Epithelial cell of proximal tubule (primary cell): ENCODE measurements around the gene TMEM165. TPM values are rescaled to one million over a fixed set of nuclear protein-coding genes. Genes with fewer than 3 reads are reported as not detected.

Source experiments
- DNase-seq: peaks from one replicate; pipeline ENCODE4 v3.0.0-alpha.2; 2011; ENCODE audit warnings: low read depth
- H3K4me3 ChIP-seq: 2 replicates; pipeline ENCODE4 v1.5.1; 2011; ENCODE audit warnings: low read depth, mild to moderate bottlenecking, low read length
- CTCF ChIP-seq: conservative IDR thresholded peaks from 2 replicates; pipeline ENCODE4 v1.5.1; 2012; ENCODE audit warnings: low read depth, mild to moderate bottlenecking, low read length
- total RNA-seq: library from RNA; depleted of rRNA; stranded (reverse); fragments of >200 nt; gene quantifications from 2 replicates; pipeline ENCODE4 v1.2.3, GENCODE V29; 2015

The TMEM165 gene
- total RNA-seq, 1 donor from 2014 or later, result 122 TPM

GRCh38 chr4:55381502-55381901 is 14.3 kb upstream of the TMEM165 start:
- no peak for TF ChIP-seq CTCF
- H3K4me3 ChIP-seq, result no peak overlapping the region
- no peak for DNase-seq

GRCh38 chr4:55382488-55383003 is 13.2 kb upstream of the TMEM165 start:
- TF ChIP-seq CTCF, result no peak
- no peak overlapping the region for H3K4me3 ChIP-seq

GRCh38 chr4:55385201-55385649 is 10.5 kb upstream of the TMEM165 start:
- no peak for TF ChIP-seq CTCF
- no peak overlapping the region for H3K4me3 ChIP-seq
- DNase-seq, result no peak

More at GRCh38 chr4:55382488-55383003, 13.2 kb upstream of the TMEM165 start:
- DNase-seq, result no peak

GRCh38 chr4:55386073-55386472 is 9.7 kb upstream of the TMEM165 start:
- no peak overlapping the region for H3K4me3 ChIP-seq
- no peak for TF ChIP-seq CTCF
- DNase-seq, result no peak

- no peak for DNase-seq
- H3K4me3 ChIP-seq, result no peak overlapping the region
- no peak for TF ChIP-seq CTCF
Measured at GRCh38 chr4:55386840-55387239, 8.9 kb upstream of the TMEM165 start.

GRCh38 chr4:55393461-55394320 is 2.1 kb upstream of the TMEM165 start:
- no peak for DNase-seq
- H3K4me3 ChIP-seq, result no peak overlapping the region
- TF ChIP-seq CTCF, result no peak

GRCh38 chr4:55395218-55395528 is 584 bp upstream of the TMEM165 start:
- no peak for TF ChIP-seq CTCF
- no peak for DNase-seq
- H3K4me3 ChIP-seq, result peak overlapping the region; percentile 62
